WI38 (cell line): Measurements from ENCODE around the gene JSRP1.

Experiments used
- H3K4me3 ChIP-seq: 2 replicates; pipeline ENCODE4 v1.5.1; 2011; ENCODE audit warnings: low read depth, mild to moderate bottlenecking, control low read depth, low read length
- TF ChIP-seq, protein P1 (sequence below): IDR thresholded peaks from 2 replicates; pipeline ENCODE4 v1.5.1; 2012; ENCODE audit warnings: low read depth, mild to moderate bottlenecking, control low read depth, low read length

Gene JSRP1

DNA sequence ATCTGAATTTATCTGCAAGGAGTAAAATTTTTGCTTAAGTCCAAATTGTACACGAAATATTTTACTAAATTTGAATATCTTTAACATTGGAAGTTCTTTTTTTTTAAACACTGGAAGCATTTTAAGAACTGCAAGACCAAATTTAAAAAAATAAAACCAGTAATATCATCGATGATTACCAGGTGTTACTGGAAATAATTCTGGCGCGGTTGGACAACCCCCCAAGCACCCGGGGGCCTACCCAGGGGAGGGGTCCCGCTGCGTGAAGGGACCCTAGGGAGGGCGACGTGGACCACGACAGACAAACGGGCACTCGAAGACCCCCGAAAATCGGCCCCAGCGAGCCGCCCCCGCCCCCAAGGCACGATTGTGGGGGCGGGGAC lies 12.6 kb upstream of the JSRP1 start:
- H3K4me3 ChIP-seq: peak overlapping the region; percentile 97
- TF ChIP-seq, protein P1, sequence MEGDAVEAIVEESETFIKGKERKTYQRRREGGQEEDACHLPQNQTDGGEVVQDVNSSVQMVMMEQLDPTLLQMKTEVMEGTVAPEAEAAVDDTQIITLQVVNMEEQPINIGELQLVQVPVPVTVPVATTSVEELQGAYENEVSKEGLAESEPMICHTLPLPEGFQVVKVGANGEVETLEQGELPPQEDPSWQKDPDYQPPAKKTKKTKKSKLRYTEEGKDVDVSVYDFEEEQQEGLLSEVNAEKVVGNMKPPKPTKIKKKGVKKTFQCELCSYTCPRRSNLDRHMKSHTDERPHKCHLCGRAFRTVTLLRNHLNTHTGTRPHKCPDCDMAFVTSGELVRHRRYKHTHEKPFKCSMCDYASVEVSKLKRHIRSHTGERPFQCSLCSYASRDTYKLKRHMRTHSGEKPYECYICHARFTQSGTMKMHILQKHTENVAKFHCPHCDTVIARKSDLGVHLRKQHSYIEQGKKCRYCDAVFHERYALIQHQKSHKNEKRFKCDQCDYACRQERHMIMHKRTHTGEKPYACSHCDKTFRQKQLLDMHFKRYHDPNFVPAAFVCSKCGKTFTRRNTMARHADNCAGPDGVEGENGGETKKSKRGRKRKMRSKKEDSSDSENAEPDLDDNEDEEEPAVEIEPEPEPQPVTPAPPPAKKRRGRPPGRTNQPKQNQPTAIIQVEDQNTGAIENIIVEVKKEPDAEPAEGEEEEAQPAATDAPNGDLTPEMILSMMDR: no peak

DNA sequence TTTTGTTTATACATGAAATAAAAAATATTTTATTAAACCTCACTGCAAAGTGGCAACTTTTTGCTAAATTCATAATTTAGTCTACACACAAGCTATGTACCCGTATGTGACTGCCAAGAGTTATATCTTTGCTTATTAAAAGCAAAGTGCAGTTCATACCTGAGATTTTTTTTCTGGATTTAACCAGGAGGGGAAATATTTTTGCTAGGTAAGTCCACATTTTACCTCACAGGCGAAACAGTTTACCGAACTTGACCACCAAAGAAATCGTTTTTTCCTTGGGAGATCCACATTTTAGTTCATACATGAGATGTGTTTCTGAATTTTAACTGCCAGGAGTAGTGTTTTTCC lies 12.2 kb upstream of the JSRP1 start:
- TF ChIP-seq, protein P1: no peak
- peak overlapping the region; percentile 97 for H3K4me3 ChIP-seq

DNA sequence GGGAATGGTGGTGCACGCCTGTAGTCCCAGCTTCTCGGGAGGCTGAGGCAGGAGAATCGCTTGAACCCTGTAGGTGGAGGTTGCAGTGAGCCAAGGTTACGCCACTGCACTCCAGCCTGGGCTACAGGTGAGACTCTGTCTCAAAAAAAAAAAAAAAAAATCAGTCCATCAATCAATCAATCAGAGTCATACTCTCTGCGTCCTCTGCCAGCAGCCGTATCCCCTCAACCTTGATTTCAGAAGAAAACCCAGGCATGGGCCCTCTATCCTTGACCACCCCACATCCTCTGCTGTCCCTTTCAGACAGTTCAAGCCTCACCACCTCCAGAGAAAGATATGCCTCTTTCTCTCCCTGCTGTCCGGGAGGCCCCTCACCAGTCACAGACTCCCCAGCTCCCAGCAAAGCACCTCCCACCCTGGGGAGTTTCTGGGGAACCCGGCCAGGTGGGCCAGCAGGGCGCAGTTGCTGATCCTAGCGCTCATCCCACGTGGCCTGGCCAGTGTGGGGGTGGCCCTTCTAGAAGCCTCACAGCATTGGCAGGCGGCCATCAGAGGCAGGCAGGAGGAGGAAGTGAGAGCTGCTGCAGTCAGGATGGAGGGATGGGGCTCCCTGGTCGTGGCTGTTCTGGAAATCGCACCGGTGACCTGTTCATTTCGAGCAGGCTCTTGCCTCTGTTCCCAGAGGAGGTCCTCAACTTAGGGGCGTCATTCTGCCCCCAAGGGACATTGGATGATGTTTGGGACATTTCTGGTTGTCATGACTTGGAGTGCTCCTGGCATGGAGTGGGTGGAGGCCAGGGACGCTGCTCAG lies 10.2 kb upstream of the JSRP1 start:
- H3K4me3 ChIP-seq: no peak overlapping the region
- TF ChIP-seq, protein P1: no peak

DNA sequence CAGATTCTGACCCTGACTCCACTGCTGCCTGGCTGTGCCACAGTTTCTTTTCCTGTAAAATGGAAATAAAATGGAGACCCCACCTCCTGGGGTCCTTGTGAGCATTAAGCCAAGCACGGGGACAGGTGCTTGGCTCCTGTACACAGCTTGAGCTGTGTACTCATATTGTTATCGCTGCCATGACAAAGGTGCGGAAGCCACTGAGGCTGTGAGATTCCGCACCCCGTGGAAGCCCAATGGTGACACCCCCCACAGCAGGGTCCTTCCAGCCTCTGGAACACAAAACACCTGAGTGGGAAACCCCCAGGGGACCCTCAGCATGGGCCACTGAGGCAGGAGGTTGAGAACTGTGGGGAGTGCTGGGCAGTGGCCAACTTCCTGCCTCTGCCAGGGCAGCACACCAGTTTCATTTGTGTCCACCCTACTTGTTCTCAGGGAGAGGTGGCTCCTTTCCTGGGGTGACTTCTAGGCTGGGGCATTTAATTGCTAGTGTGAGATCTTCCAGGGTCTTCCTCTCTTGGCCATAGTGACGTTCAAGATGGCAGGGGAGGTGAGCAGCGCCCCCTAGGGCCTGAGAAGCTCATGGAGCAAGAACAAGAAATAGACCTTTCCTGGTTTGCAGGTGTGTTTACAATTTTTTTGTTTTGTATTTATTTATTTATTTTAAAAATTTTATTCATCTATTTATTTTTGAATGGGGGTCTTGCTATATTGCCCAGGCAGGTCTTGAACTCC lies 5.4 kb upstream of the JSRP1 start:
- no peak overlapping the region for H3K4me3 ChIP-seq
- TF ChIP-seq, protein P1: peak; percentile 68

DNA sequence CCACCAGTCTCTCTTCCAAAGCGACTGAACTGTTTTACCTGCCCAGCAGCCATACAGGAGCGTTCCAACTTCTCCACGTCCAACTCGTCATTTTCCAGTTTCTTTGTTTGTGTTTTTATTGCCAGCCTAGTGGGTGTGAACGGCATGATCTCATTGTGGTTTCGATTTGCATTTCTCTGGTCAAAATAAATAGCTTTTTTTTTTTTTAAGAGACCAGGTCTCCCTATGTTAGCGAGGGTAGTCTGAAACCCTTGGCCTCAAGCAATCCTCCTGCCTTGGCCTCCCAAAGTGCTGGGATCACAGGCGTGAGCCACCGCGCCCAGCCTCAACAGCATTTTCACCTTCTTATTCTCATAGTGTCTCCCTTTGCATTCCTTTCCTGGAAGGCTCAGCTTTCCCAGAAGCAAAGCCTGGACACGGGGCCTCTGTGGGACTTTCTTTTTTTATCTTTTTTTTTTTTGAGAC lies 4.2 kb upstream of the JSRP1 start:
- TF ChIP-seq, protein P1: no peak

DNA sequence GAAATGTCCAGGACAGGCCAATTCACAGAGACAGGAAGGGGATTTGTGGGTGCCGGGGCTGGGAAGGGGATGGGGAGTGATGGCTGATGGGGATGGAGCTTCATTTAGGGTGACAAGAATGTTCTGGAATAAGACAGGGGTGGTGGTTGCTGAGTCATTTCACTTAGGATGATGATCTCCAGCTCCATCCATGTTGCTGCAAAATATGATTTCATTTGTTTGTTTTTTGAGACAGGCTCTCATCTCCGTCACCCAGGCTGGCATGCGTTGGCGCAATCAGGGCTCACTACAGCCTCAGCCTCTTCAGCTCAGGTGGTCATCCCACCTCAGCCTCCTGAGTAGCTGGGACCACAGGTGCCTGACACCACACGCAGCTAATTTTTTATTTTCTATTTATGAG lies 3.1 kb upstream of the JSRP1 start:
- H3K4me3 ChIP-seq: no peak overlapping the region

More for the DNA sequence above, 4.2 kb upstream of the JSRP1 start:
- no peak overlapping the region for H3K4me3 ChIP-seq

More for the DNA sequence above, 3.1 kb upstream of the JSRP1 start:
- TF ChIP-seq, protein P1: no peak
